Mesothelial cell of epicardium (in vitro differentiated cells): ENCODE data around the gene PTRHD1. TPM values are rescaled to one million over a fixed set of nuclear protein-coding genes. Genes with fewer than 3 reads are reported as not detected.

Source experiments
- DNase-seq, 2 experiments: peaks; one replicate each; pipeline ENCODE4 v3.0.0; 2021; ENCODE audit warnings: low spot score in 2 of 2; ENCODE audit not compliant: unreplicated experiment in 2 of 2
- H3K27ac Mint-ChIP-seq: 2 replicates; pipeline ENCODE4 v1.8.0; 2021; ENCODE audit warnings: mixed read lengths
- H3K27me3 Mint-ChIP-seq: 2 replicates; pipeline ENCODE4 v1.8.0; 2021; ENCODE audit warnings: low read depth, mixed read lengths
- H3K36me3 Mint-ChIP-seq: 2 replicates; pipeline ENCODE4 v1.8.0; 2021; ENCODE audit warnings: mixed read lengths
- H3K4me1 Mint-ChIP-seq: 2 replicates; pipeline ENCODE4 v1.8.0; 2021; ENCODE audit warnings: mixed read lengths
- H3K4me3 Mint-ChIP-seq: 2 replicates; pipeline ENCODE4 v1.8.0; 2021; ENCODE audit warnings: mild to moderate bottlenecking, moderate library complexity, mixed read lengths
- H3K9me3 Mint-ChIP-seq: 2 replicates; pipeline ENCODE4 v1.8.0; 2021; ENCODE audit warnings: mixed read lengths
- total RNA-seq: library from RNA; stranded (reverse); gene quantifications from 3 replicates; pipeline ENCODE4 v1.2.1, GENCODE V29; 2021
- TF ChIP-seq, protein P1 (sequence below): fragments of 200-600 bp; sonication (generic); IDR thresholded peaks from one replicate; pipeline ENCODE4 v1.5.0; 2021; ENCODE audit warnings: antibody characterized with exemption; ENCODE audit not compliant: unreplicated experiment

The PTRHD1 gene
- total RNA-seq, 1 donor from 2014 or later, result 17.2 TPM

- DNase-seq, result no peak
- Mint-ChIP-seq H3K27me3 (no peaks in the 10 kb centered on the region), H3K4me1 (peaks cover 2% of the 10 kb centered on the region), H3K9me3 (no peaks in the 10 kb centered on the region), H3K4me3 (no peak overlapping the region), H3K27ac (no peak overlapping the region), H3K36me3 (peaks cover 10% of the 10 kb centered on the region)
- TF ChIP-seq, protein P1, sequence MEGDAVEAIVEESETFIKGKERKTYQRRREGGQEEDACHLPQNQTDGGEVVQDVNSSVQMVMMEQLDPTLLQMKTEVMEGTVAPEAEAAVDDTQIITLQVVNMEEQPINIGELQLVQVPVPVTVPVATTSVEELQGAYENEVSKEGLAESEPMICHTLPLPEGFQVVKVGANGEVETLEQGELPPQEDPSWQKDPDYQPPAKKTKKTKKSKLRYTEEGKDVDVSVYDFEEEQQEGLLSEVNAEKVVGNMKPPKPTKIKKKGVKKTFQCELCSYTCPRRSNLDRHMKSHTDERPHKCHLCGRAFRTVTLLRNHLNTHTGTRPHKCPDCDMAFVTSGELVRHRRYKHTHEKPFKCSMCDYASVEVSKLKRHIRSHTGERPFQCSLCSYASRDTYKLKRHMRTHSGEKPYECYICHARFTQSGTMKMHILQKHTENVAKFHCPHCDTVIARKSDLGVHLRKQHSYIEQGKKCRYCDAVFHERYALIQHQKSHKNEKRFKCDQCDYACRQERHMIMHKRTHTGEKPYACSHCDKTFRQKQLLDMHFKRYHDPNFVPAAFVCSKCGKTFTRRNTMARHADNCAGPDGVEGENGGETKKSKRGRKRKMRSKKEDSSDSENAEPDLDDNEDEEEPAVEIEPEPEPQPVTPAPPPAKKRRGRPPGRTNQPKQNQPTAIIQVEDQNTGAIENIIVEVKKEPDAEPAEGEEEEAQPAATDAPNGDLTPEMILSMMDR, result no peak
Observed at GRCh38 chr2:24740142-24740541, 53.0 kb downstream of the PTRHD1 start.

Other genes with a start within 250 kb of the PTRHD1 start
- gene CENPO, start within 50 bp of the PTRHD1 start, total RNA-seq, result 18.1 to 19.0 TPM (median 18.8 TPM) in 3 replicates
- gene ADCY3, start 126.8 kb upstream of the PTRHD1 start, total RNA-seq, result 38.6 to 42.4 TPM (median 41.3 TPM) in 3 replicates
- gene DNAJC27, start 178.6 kb upstream of the PTRHD1 start, total RNA-seq, result 10.4 to 10.9 TPM (median 10.6 TPM) in 3 replicates
- gene EFR3B, start 248.7 kb upstream of the PTRHD1 start, total RNA-seq, result 14.4 to 16.7 TPM (median 15.4 TPM) in 3 replicates